GM20000 (cell line): ENCODE measurements around the gene CAPZB.
"Not testable (repeated sequence)": the region's sequence is repeated elsewhere in the genome, so short reads cannot be mapped to it uniquely, and the experiment has no call there.

ENCODE experiments used
- DNase-seq: peaks from one replicate; pipeline ENCODE4 v3.0.0; 2012; ENCODE audit warnings: low spot score
- TF ChIP-seq, protein P1 (sequence below): IDR thresholded peaks from 2 replicates; pipeline ENCODE4 v1.5.1; 2012; ENCODE audit warnings: mild to moderate bottlenecking, control low read depth; ENCODE audit errors: extremely low read depth, missing control alignments

Gene CAPZB

DNA sequence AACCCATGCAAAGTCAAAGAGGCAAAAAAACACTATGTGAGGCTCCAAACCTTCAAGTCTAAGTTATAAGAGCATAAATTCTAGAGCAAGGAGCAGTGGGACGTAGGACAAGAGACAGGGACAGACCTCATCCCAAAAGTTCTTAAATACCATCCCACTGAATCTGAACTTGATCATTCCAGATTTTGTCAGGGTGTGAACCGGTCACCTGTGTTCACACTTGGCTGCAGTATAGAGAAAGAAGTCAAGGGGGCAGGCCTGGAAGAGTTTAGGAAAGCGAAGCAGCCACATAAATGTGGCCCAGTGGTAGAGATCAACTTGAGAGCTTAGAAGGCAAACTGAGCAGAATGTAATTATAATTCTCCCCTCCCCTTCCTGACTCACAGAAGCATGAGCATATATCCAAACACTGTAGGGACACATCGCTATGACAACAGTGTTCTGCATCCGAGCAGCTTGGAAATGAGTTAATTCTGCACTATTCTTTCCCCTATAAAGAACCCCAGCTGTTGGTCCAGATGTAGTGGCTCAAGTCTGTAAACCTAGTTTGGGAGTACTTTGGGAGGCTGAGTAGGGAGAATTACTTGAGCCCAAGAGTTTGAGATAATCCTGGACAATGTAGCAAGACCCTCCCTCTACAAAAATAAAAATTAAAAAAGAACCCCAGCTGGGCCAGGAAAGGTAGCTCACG, 176.1 kb downstream of the CAPZB start:
- no peak for DNase-seq
- TF ChIP-seq, protein P1, sequence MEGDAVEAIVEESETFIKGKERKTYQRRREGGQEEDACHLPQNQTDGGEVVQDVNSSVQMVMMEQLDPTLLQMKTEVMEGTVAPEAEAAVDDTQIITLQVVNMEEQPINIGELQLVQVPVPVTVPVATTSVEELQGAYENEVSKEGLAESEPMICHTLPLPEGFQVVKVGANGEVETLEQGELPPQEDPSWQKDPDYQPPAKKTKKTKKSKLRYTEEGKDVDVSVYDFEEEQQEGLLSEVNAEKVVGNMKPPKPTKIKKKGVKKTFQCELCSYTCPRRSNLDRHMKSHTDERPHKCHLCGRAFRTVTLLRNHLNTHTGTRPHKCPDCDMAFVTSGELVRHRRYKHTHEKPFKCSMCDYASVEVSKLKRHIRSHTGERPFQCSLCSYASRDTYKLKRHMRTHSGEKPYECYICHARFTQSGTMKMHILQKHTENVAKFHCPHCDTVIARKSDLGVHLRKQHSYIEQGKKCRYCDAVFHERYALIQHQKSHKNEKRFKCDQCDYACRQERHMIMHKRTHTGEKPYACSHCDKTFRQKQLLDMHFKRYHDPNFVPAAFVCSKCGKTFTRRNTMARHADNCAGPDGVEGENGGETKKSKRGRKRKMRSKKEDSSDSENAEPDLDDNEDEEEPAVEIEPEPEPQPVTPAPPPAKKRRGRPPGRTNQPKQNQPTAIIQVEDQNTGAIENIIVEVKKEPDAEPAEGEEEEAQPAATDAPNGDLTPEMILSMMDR, result no peak

DNA sequence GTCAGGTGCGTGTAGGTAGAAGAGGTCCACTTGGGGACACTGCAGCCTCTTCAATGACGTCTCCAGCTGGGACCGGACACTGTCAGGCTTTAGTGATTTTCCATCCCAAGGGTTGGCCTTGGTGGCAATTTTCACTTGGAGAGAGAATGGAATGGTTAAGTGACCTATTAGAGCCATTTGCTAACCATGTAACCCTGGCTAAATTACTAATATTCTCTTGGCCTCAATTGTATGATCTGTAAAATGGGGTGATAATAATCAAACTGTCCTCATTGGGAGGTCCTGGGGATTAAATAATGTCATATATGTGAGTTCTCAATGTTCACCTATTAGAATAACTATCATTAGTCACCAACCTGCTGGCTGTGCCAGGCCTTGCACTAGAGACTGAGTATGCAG, 176.8 kb downstream of the CAPZB start:
- no peak for DNase-seq
- TF ChIP-seq, protein P1, result no peak

DNA sequence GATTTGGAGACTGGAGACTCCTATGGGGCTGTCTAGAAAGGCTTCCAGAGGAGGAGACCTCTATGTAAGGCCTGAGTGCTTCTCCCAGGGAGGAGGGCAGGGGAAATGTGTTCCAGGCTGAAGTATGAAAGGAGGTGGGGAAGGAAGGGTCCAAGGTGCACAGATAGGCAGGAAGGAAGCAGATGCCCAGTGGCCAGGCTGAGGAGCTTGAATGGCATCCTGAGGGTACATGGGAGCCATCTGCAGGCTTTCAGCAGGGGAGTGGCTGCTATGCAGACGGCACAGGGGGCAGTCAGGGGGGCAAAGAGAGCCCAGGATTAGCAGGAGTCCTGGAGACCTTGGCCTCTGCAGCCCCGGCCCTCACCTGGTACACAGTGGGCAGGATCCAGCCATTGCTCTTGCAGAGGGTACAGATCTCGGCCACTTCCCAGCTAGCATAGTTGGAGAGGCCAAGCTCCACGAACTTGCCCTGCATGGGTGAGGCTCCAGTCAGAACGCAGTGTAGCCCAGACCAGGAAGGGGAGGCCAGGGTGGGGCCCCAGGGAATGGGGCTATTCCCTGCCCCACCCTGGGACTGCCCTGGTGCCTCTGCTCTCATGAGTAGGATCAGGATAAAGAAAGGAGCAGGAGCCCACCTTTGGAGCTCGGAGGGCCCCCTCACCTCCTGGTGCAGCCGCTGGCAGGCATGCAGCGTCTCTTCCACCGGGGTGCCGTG, 177.4 kb downstream of the CAPZB start:
- TF ChIP-seq, protein P1, result no peak
- no peak for DNase-seq

DNA sequence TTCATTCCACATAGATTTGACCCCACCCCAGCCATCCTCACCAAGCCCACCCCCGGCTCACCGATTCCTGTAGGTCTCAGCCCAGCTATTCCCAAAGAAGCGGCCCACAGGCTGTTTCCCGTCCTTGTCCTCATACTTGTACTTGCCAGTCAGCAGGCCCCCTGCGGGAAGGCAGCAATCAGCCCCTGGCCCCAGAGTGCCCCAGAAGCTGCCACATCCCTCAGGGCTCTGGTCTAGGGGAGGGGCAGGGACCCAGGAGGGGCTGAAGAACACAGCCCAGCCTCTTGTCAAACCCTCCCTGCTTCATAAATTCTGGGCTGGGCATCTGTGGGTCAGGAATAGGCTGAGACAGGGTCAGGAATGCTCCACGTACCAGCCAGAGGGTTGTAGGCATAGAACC, 178.4 kb downstream of the CAPZB start:
- TF ChIP-seq, protein P1, result no peak
- no peak for DNase-seq

DNA sequence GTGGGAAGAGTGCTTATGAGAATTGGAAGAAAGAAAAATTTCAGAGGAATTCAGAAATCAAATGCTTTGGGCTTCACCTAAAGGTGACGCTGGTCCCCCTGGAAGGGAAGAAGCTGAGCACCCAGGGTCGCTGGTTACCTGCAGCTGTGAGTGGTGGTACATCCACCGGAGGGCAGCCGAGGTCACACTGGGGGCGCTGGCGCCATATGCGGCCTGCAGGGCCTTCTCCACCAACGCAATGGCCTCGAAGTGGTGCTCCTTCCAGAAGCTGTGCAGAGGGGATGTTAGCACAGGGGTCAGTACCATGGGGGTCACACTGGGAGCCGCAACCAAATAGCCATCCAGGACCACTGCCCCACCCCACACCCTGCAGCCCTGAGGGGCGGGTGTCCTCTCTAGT, 179.5 kb downstream of the CAPZB start:
- DNase-seq, result no peak
- TF ChIP-seq, protein P1, result no peak

DNA sequence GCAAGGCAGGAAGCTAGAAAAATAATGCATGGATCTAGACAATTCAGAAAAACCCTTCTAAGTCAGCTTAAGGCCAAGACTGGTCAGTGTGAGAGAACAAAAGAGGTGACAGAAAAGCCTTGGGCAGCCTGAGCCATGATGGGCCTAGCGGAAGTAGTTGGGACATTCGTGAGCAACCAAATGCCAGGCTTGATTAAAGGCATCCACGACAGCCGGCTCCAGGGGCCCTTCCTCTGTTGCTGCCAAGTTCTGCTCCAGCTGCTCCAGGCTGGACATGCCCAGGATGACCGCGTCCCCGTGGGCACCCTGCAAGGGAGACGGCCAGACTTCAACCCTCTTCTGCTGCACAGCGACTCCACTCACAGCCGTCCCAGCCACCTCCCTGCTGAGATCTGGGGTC, 181.3 kb downstream of the CAPZB start:
- not testable (repeated sequence) for DNase-seq

DNA sequence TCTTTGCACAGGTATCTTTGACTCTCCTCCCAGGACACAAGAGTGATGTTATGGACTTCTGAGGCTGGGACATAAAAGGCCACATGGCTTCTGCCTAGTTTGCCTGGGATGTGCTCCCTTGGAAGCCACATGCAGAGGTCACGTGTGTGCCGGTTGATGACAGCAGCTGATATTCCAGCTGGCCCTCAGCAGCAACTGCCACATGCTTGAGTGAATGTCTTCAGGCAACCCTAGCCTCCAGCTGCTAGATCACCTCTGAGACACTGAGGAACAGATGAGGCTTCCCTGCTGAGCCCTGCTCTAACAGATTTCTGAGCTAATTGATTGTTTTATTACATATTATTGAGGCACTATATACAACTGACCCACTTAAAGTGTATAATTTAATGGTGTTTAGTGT, 185.1 kb downstream of the CAPZB start:
- TF ChIP-seq, protein P1, result no peak
- no peak for DNase-seq

DNA sequence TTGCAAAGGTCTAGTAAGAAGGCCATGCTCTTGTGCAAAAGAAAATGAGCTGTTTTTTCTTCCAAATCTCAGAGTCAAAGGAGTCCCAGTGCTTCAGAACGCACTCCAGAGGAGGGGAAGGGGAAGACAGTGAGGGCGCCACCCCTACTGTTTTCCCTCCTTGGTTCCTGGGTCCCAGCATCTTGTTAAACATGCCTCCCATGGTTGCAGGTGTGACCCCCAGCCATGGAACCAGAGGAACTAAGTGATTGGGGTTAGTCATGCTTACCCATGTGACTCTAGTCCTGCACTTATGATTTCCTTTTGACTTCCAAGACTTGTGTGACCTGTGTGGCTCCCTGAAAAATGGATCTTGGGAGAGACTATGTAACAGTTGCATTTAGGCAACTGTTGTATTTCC, 190.7 kb downstream of the CAPZB start:
- TF ChIP-seq, protein P1, result no peak
- DNase-seq, result no peak
